ENCODE results near the gene UBL5. TPM values are rescaled to one million over a fixed set of nuclear protein-coding genes. Genes with fewer than 3 reads are reported as not detected.
"Not testable (repeated sequence)": the region's sequence is repeated elsewhere in the genome, so short reads cannot be mapped to it uniquely, and the experiment has no call there.

Gene UBL5
- total RNA-seq, 2 experiments from 2014 or later, result 313 to 321 TPM

DNA sequence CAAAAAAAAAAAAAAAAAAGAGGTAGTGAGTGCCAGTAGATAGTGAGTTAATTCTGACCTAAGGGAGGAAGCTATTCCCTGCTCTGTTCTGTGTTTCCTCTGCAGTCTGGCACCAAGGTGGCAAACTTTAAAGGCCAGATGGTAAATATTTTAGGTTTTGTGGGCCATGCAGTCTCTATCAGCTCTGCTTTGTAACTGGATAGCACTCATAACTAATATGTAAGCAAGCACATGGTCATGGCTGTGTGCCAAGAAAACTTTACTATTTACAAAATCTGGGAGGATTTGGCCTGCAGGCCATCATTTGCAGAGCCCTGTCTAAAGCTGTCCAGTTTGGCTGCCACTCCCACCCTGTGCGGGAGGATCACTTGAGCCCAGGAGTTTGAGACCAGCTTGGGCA lies 11.7 kb downstream of the UBL5 start:
- Mint-ChIP-seq H3K27ac (no peak overlapping the region), H3K4me3 (no peak overlapping the region), H3K27me3 (no peaks in the 10 kb centered on the region), H3K9me3 (no peaks in the 10 kb centered on the region), H3K4me1 (ENCODE audit: low read depth) (peaks cover 24% of the 10 kb centered on the region), H3K36me3 (ENCODE audit: low read depth) (peaks cover 47% of the 10 kb centered on the region)
- TF ChIP-seq, protein P1, sequence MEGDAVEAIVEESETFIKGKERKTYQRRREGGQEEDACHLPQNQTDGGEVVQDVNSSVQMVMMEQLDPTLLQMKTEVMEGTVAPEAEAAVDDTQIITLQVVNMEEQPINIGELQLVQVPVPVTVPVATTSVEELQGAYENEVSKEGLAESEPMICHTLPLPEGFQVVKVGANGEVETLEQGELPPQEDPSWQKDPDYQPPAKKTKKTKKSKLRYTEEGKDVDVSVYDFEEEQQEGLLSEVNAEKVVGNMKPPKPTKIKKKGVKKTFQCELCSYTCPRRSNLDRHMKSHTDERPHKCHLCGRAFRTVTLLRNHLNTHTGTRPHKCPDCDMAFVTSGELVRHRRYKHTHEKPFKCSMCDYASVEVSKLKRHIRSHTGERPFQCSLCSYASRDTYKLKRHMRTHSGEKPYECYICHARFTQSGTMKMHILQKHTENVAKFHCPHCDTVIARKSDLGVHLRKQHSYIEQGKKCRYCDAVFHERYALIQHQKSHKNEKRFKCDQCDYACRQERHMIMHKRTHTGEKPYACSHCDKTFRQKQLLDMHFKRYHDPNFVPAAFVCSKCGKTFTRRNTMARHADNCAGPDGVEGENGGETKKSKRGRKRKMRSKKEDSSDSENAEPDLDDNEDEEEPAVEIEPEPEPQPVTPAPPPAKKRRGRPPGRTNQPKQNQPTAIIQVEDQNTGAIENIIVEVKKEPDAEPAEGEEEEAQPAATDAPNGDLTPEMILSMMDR (IDR thresholded peaks at IDR 0.05), result no peak
- ATAC-seq, result no peak
- DNase-seq, result no peak
- POLR2A ChIA-PET, result interaction anchor here (1.3 to 2.1 kb wide), 3 partner anchors 9 to 20 kb away, joined by 4 to 11 read pairs (median 5); partner anchors contain the start of gene UBL5
- intact Hi-C loops (cut with micrococcal nuclease), result no loop called here
- CTCF ChIA-PET, result interaction anchor here (1.2 kb wide), 1 partner anchor 188 kb away, joined by 3 read pairs; no protein-coding TSS in a partner anchor

DNA sequence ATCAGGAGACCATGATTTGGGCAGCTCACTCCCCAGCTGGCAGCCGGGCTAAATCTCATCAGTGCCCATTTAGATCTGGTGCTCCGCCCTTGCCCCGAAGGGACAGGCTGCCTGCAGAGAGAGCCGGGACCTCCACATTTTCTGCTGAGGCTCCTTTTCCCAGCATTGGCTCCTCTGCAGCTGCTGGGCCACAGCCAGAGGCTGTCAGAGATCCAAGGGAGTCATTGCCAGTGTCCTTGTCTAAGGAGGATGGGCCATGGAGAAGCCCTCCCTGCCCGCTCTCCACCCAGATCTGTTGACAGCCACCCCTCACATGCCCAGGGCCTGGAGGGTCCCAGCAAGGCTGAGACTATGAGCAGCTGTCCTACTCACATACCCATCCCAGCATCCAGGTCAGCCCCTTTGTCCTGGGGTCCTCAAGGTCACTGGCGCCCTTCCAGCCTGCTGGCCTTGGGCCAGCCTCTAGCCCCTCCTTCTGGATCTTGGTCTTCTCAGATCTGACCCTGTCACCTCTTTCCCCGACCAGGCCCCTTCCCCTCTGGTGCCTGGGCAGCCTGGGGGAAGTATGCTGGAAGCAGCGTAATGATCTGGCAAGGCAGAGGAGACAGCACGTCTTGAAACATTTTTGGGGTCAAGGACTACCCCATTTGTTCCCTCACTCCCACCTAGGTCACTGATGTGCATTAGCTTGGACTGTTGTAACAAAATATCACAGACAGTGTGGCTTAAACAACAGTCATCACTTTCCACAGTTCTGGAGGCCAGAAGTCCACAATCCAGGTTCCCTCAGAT lies 15.3 kb downstream of the UBL5 start:
- peaks cover 54% of the 10 kb centered on the region for H3K36me3 Mint-ChIP-seq (ENCODE audit: low read depth)
- TF ChIP-seq, protein P1 (IDR thresholded peaks at IDR 0.05), result no peak
- POLR2A ChIA-PET, result no interaction called here

DNA sequence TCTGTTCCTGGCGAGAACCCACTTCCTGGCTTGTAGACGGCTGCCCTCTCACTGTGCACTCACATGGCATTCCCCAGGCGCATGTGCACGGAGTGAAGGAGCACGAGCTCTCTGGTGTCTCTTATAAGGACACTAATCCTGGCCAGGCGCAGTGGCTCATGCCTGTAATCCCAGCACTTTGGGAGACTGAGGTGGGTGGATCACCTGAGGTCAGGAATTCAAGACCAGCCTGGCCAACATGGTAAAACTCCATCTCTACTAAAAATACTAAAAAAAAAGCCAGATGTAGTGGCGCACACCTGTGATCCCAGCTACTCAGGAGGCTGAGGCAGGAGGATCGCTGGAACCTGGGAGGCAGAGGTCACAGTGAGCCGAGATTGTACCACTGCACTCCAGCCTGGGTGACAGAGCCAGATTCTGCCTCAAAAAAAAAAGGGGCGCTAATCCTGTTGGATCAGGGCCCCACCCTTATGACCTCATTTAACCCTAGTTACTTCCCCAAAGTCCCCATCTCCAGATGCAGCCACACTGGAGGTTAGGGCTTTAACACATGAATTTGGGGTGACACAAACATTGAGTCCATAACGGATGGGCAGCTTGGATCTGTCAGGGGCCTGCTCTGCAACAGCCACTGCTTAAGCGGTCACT lies 16.0 kb downstream of the UBL5 start:
- DNase-seq; H3K9me3 Mint-ChIP-seq; CTCF ChIA-PET; H3K27ac Mint-ChIP-seq; POLR2A ChIA-PET; H3K4me3 Mint-ChIP-seq; intact Hi-C loops (cut with micrococcal nuclease); H3K27me3 Mint-ChIP-seq; ATAC-seq: not testable (repeated sequence)
- peaks cover 50% of the 10 kb centered on the region for H3K36me3 Mint-ChIP-seq (ENCODE audit: low read depth)
- peaks cover 32% of the 10 kb centered on the region for H3K4me1 Mint-ChIP-seq (ENCODE audit: low read depth)

More for the DNA sequence above, 15.3 kb downstream of the UBL5 start:
- Mint-ChIP-seq H3K4me3 (no peak overlapping the region), H3K27me3 (no peaks in the 10 kb centered on the region), H3K9me3 (no peaks in the 10 kb centered on the region), H3K4me1 (ENCODE audit: low read depth) (peaks cover 33% of the 10 kb centered on the region), H3K27ac (no peak overlapping the region)
- no peak for ATAC-seq
- no peak for DNase-seq
- intact Hi-C loops (cut with micrococcal nuclease), result no loop called here
- CTCF ChIA-PET, result no interaction called here

DNA sequence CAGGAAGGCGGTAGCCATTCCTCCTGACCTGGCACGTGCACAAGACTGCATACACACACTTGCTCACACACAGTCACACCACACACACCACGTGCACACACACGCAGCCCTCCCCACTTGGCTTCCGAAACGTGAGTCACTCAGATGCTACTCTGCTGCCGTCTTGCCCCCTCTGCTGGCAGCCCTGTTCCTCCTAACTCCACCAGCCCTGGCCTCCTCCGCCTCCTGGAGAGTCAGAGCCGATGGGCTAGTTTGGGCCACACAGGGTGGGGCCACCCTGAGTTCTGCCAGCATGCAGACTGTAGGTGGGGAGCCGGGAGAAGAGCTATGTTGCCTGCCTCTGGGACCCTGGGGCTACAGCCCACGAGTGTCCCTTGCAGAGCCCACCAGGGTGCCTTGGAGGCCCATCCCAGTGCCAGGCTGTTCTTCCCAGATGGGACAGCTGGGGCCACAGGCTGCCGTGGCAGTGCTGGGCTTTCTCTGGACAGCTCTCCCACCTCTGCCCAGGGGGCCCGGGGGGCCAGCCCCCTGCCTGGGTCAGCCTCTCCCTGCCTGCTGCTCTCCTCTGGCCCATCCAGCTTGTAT lies 19.5 kb downstream of the UBL5 start:
- DNase-seq, result peak; percentile 82
- CTCF ChIA-PET, result interaction anchor here (0.9 to 1.5 kb wide), 5 partner anchors 10 to 78 kb away, joined by 3 to 4 read pairs (median 4); partner anchors contain the start of gene PIN1
- H3K36me3 Mint-ChIP-seq (ENCODE audit: low read depth), result peaks cover 28% of the 10 kb centered on the region

DNA sequence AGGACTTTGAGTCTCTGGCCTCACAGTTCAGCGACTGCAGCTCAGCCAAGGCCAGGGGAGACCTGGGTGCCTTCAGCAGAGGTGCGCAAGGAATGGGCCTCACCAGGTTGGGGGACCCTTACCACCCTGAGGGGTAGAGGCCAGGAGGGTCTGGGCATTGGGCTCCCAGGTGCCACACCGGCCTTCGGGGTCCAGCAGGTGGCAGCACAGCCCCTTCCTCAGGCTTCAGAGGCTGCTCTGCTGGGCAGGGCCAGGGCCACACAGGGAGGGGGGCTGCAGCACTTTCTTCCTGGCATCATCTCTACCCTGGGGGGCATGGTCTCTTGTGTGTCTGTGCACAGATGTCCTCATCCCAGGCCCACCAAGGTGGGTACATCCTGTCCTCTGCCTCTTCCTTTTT lies 20.3 kb downstream of the UBL5 start:
- DNase-seq, result peak; percentile 57
- Mint-ChIP-seq H3K4me1 (ENCODE audit: low read depth) (peaks cover 25% of the 10 kb centered on the region), H3K27ac (no peak overlapping the region), H3K27me3 (no peaks in the 10 kb centered on the region), H3K36me3 (ENCODE audit: low read depth) (peaks cover 20% of the 10 kb centered on the region), H3K4me3 (no peak overlapping the region), H3K9me3 (no peaks in the 10 kb centered on the region)
- ATAC-seq, result no peak
- TF ChIP-seq, protein P1 (IDR thresholded peaks at IDR 0.05), result peak; percentile 42
- ChIA-PET CTCF (interaction anchor here (1.5 kb wide), 1 partner anchor 9 kb away, joined by 3 read pairs; no protein-coding TSS in a partner anchor), POLR2A (interaction anchor here (1.1 kb wide), 1 partner anchor 11 kb away, joined by 4 read pairs; no protein-coding TSS in a partner anchor)
- intact Hi-C loops (cut with micrococcal nuclease), result no loop called here

More for the DNA sequence above, 19.5 kb downstream of the UBL5 start:
- Mint-ChIP-seq H3K27me3 (no peaks in the 10 kb centered on the region), H3K4me1 (ENCODE audit: low read depth) (peaks cover 27% of the 10 kb centered on the region), H3K9me3 (no peaks in the 10 kb centered on the region), H3K27ac (peak overlapping the region; percentile 63), H3K4me3 (no peak overlapping the region)
- ATAC-seq, result peak; percentile 92
- POLR2A ChIA-PET, result interaction anchor here (1.1 kb wide), 1 partner anchor 10 kb away, joined by 4 read pairs; no protein-coding TSS in a partner anchor
- TF ChIP-seq, protein P1 (IDR thresholded peaks at IDR 0.05), result no peak
- intact Hi-C loops (cut with micrococcal nuclease), result no loop called here

Data from activated CD8-positive, alpha-beta T cell treated with anti-CD3 and anti-CD28 coated beads for 36 hours (primary cell).